SK-N-SH treated with all-trans-retinoic acid at 6 μM for 48 hours (cell line): ENCODE data around the gene MAN1A1.

Experiments used
- ATAC-seq: fragments of 200-7000 bp; cut with Tn5 transposase; 3 replicates; pipeline ENCODE4 v1.9.1; 2020; ENCODE audit warnings: mild to moderate bottlenecking, moderate library complexity
- ARNTL ChIP-seq: fragments of 450-650 bp; formaldehyde crosslinking; IDR thresholded peaks from 2 replicates; pipeline ENCODE4 v1.5.0; 2020; ENCODE audit warnings: low read depth, mild to moderate bottlenecking, moderate library complexity, borderline replicate concordance
- CREB5 ChIP-seq: fragments of 250-450 bp; sonication (Bioruptor Pico); IDR thresholded peaks from 2 replicates; pipeline ENCODE4 v1.5.1; 2020; ENCODE audit warnings: low read depth, mild to moderate bottlenecking, moderate library complexity
- CSRNP3 ChIP-seq: fragments of 250-450 bp; sonication (Bioruptor Pico); IDR thresholded peaks from 2 replicates; pipeline ENCODE4 v1.5.1; 2021; ENCODE audit warnings: mild to moderate bottlenecking, moderate library complexity
- ESRRG ChIP-seq: fragments of 250-450 bp; sonication (Bioruptor Pico); IDR thresholded peaks from 2 replicates; pipeline ENCODE4 v1.6.1; 2021; ENCODE audit warnings: mild to moderate bottlenecking
- ISL1 ChIP-seq: fragments of 250-450 bp; sonication (Bioruptor Pico); IDR thresholded peaks from 2 replicates; pipeline ENCODE4 v2.1.2; 2022; ENCODE audit warnings: mild to moderate bottlenecking, moderate library complexity
- OSR1 ChIP-seq: fragments of 250-450 bp; sonication (Bioruptor Pico); IDR thresholded peaks from 2 replicates; pipeline ENCODE4 v1.8.0; 2022; ENCODE audit warnings: moderate library complexity, mild to moderate bottlenecking, inconsistent platforms
- PATZ1 ChIP-seq: fragments of 250-450 bp; sonication (Bioruptor Pico); IDR thresholded peaks from 2 replicates; pipeline ENCODE4 v1.8.0; 2020; ENCODE audit warnings: mild to moderate bottlenecking, moderate library complexity, borderline replicate concordance
- RARB ChIP-seq: fragments of 250-450 bp; sonication (Bioruptor Pico); IDR thresholded peaks from 2 replicates; pipeline ENCODE4 v1.8.0; 2021; ENCODE audit warnings: mild to moderate bottlenecking, moderate library complexity
- SNAI2 ChIP-seq: fragments of 250-450 bp; sonication (Bioruptor Pico); IDR thresholded peaks from 2 replicates; pipeline ENCODE4 v1.5.0; 2020; ENCODE audit warnings: mild to moderate bottlenecking, moderate library complexity
- TCF4 ChIP-seq: fragments of 250-450 bp; sonication (Bioruptor Pico); IDR thresholded peaks from 2 replicates; pipeline ENCODE4 v1.8.0; 2021; ENCODE audit warnings: mild to moderate bottlenecking, moderate library complexity, borderline replicate concordance
- TSHZ2 ChIP-seq: fragments of 250-450 bp; sonication (Bioruptor Pico); IDR thresholded peaks from 2 replicates; pipeline ENCODE4 v1.5.0; 2020; ENCODE audit warnings: mild to moderate bottlenecking, moderate library complexity
- ZC3H10 ChIP-seq: fragments of 250-450 bp; sonication (Bioruptor Pico); IDR thresholded peaks from 2 replicates; pipeline ENCODE4 v1.5.1; 2021; ENCODE audit warnings: mild to moderate bottlenecking, moderate library complexity
- ZFP3 ChIP-seq: fragments of 250-450 bp; sonication (Bioruptor Pico); IDR thresholded peaks from 2 replicates; pipeline ENCODE4 v1.5.0; 2020; ENCODE audit warnings: mild to moderate bottlenecking, moderate library complexity
- ZFP30 ChIP-seq: fragments of 450-650 bp; formaldehyde crosslinking; IDR thresholded peaks from 2 replicates; pipeline ENCODE4 v1.5.0; 2022; ENCODE audit warnings: mild to moderate bottlenecking, moderate library complexity
- ZNF565 ChIP-seq: fragments of 450-650 bp; formaldehyde crosslinking; conservative IDR thresholded peaks from 2 replicates; pipeline ENCODE4 v1.5.0; 2020; ENCODE audit warnings: low read depth, mild to moderate bottlenecking, moderate library complexity
- ZNF70 ChIP-seq: fragments of 450-650 bp; formaldehyde crosslinking; IDR thresholded peaks from 2 replicates; pipeline ENCODE4 v1.5.0; 2020; ENCODE audit warnings: mild to moderate bottlenecking, moderate library complexity
- ZNF8 ChIP-seq: fragments of 450-650 bp; formaldehyde crosslinking; IDR thresholded peaks from 2 replicates; pipeline ENCODE4 v1.5.0; 2020; ENCODE audit warnings: mild to moderate bottlenecking, moderate library complexity

Gene MAN1A1

GRCh38 chr6:119284861-119285521 is 64.6 kb downstream of the MAN1A1 start (continued):
- TF ChIP-seq CSRNP3 (CRISPR knock-in tag) (no peak), OSR1 (no peak), CREB5 (no peak), ZFP30 (CRISPR knock-in tag) (no peak), SNAI2 (CRISPR knock-in tag) (no peak)

GRCh38 chr6:119283979-119284545 is 65.5 kb downstream of the MAN1A1 start:
- ATAC-seq = no peak
- no peak for TF ChIP-seq ZFP30 (CRISPR knock-in tag)
- TF ChIP-seq ESRRG (CRISPR knock-in tag) = no peak
- TF ChIP-seq, all 23 proteins: peak for 0

GRCh38 chr6:119283214-119283613 is 66.3 kb downstream of the MAN1A1 start:
- ATAC-seq = no peak
- no peak for TF ChIP-seq ZFP30 (CRISPR knock-in tag)
- TF ChIP-seq ZFP3 (CRISPR knock-in tag) = no peak
- no peak for TF ChIP-seq CREB5
- no peak for TF ChIP-seq ZNF565 (CRISPR knock-in tag)
- TF ChIP-seq SNAI2 (CRISPR knock-in tag) = no peak
- TF ChIP-seq ZC3H10 (CRISPR knock-in tag) = no peak
- no peak for TF ChIP-seq CSRNP3 (CRISPR knock-in tag)
- TF ChIP-seq RARB (CRISPR knock-in tag) = no peak

- peak; percentile 91; the same call in 1 of the 2 replicates for TF ChIP-seq CREB5
- TF ChIP-seq RARB (CRISPR knock-in tag) = no peak
- TF ChIP-seq ZC3H10 (CRISPR knock-in tag) = peak; percentile 64; the same call in 1 of the 2 replicates
- peak; percentile 97 for TF ChIP-seq ISL1
- TF ChIP-seq TCF4 = no peak
- TF ChIP-seq OSR1 = no peak
- TF ChIP-seq ZNF70 = no peak
- TF ChIP-seq ZFP30 (CRISPR knock-in tag) = no peak
- no peak for TF ChIP-seq TSHZ2
- no peak for TF ChIP-seq ARNTL (CRISPR knock-in tag)
- no peak for TF ChIP-seq ZNF8 (CRISPR knock-in tag)
- no peak; the same call in 1 of the 2 replicates for TF ChIP-seq PATZ1
- peak; percentile 46 for ATAC-seq
Observed at GRCh38 chr6:119280668-119281067, 68.9 kb downstream of the MAN1A1 start.
